AG10803 (cell line): ENCODE results near the gene ESR1.
"Not testable (repeated sequence)": the region's sequence is repeated elsewhere in the genome, so short reads cannot be mapped to it uniquely, and the experiment has no call there.

Source experiments
- DNase-seq: peaks from one replicate; pipeline ENCODE4 v3.0.0; 2010; ENCODE audit warnings: low read depth
- H3K4me3 ChIP-seq: 2 replicates; pipeline ENCODE4 v1.5.1; 2011; ENCODE audit warnings: mild to moderate bottlenecking, low read length, control low read depth
- CTCF ChIP-seq: conservative IDR thresholded peaks from 2 replicates; pipeline ENCODE4 v1.5.1; 2011; ENCODE audit warnings: mild to moderate bottlenecking, low read length, control low read depth, inconsistent platforms

ESR1 gene

GRCh38 chr6:152062476-152062875 is 255.0 kb downstream of the ESR1 start:
- no peak overlapping the region for H3K4me3 ChIP-seq
- no peak for TF ChIP-seq CTCF
- DNase-seq: no peak

- no peak overlapping the region for H3K4me3 ChIP-seq
- TF ChIP-seq CTCF: no peak
- DNase-seq: no peak
Measured at GRCh38 chr6:152063170-152063921, 255.9 kb downstream of the ESR1 start.

- no peak for TF ChIP-seq CTCF
- DNase-seq: no peak
- no peak overlapping the region for H3K4me3 ChIP-seq
Measured at GRCh38 chr6:152068622-152069261, 261.3 kb downstream of the ESR1 start.

- H3K4me3 ChIP-seq: no peak overlapping the region
- no peak for DNase-seq
- TF ChIP-seq CTCF: no peak
Measured at GRCh38 chr6:152070556-152070955, 263.1 kb downstream of the ESR1 start.

- no peak for TF ChIP-seq CTCF
- no peak for DNase-seq
- H3K4me3 ChIP-seq: no peak overlapping the region
Measured at GRCh38 chr6:152071318-152071717, 263.8 kb downstream of the ESR1 start.

- TF ChIP-seq CTCF: no peak
- H3K4me3 ChIP-seq: no peak overlapping the region
- DNase-seq: no peak
Measured at GRCh38 chr6:152071843-152072242, 264.4 kb downstream of the ESR1 start.

GRCh38 chr6:152076242-152076641 is 268.8 kb downstream of the ESR1 start:
- not testable (repeated sequence) for H3K4me3 ChIP-seq

More at GRCh38 chr6:152076242-152076641, 268.8 kb downstream of the ESR1 start:
- not testable (repeated sequence) for DNase-seq
